HepG2 (cell line): Measurements from ENCODE around the gene PUDP. TPM values are rescaled to one million over a fixed set of nuclear protein-coding genes. Genes with fewer than 3 reads are reported as not detected.

ENCODE experiments used
- GLMP ChIP-seq: sonication (generic); formaldehyde crosslinking; IDR thresholded peaks from 2 replicates; pipeline ENCODE4 v1.9.0; 2021; ENCODE audit warnings: missing genetic modification reagents, mild to moderate bottlenecking, borderline replicate concordance
- PHF8 ChIP-seq: sonication (generic); formaldehyde crosslinking; IDR thresholded peaks from 2 replicates; pipeline ENCODE4 v1.5.0; 2020; ENCODE audit warnings: missing genetic modification reagents
- SMARCE1 ChIP-seq: fragments of 450-650 bp; IDR thresholded peaks from 2 replicates; pipeline ENCODE4 v1.6.1; 2017; ENCODE audit warnings: borderline replicate concordance
- UBTF ChIP-seq: sonication (generic); formaldehyde crosslinking; IDR thresholded peaks from 2 replicates; pipeline ENCODE4 v1.4.0; 2020; ENCODE audit warnings: mild to moderate bottlenecking, missing genetic modification reagents
- ZBTB33 ChIP-seq: sonication (generic); formaldehyde crosslinking; IDR thresholded peaks from 2 replicates; pipeline ENCODE4 v1.4.0; 2020; ENCODE audit warnings: missing genetic modification reagents
- polyA plus RNA-seq, 8 experiments: library from polyadenylated mRNA; depleted of rRNA in 3 of 8; stranded (reverse) in 7 of 8; unstranded in 1 of 8; fragments of >200 nt; fragmentation: Illumina TruSeq in 4 of 8; extraction: Trizol in 4 of 8; gene quantifications; 2 replicates each; pipeline versions ENCODE4 v1.2.1 to v1.2.3, GENCODE V29; 2011 to 2016; ENCODE audit warnings: low read depth in 4 of 8, missing spikeins in 1 of 8, mixed read lengths in 1 of 8; ENCODE audit not compliant: insufficient read depth in 1 of 8
- total RNA-seq, 5 experiments: library from RNA; depleted of rRNA; stranded (reverse); fragments of >200 nt; fragmentation: Illumina TruSeq; extraction: Trizol; gene quantifications; 2 replicates each; pipeline ENCODE4 v1.2.3, GENCODE V29; 2016; ENCODE audit warnings: low read depth in 1 of 5
- TF ChIP-seq, protein P1 (sequence below): sonication (generic); formaldehyde crosslinking; IDR thresholded peaks from 2 replicates; pipeline ENCODE4 v1.8.0; 2022; ENCODE audit warnings: missing genetic modification reagents, low read depth, mild to moderate bottlenecking, borderline replicate concordance
- TF ChIP-seq, protein P2 (sequence below): sonication (generic); formaldehyde crosslinking; IDR thresholded peaks from 2 replicates; pipeline ENCODE4 v1.8.1; 2023; ENCODE audit warnings: mild to moderate bottlenecking, inconsistent platforms, moderate library complexity, missing genetic modification reagents, borderline replicate concordance

The PUDP gene
- total and polyA plus RNA-seq, 2 of the 13 experiments (the other 11 are each of a cell fraction or from before 2014, with no cell fraction given) = 7.5 to 23.5 TPM

- TF ChIP-seq UBTF (CRISPR knock-in tag) (no peak), PHF8 (no peak), SMARCE1 (no peak), GLMP (CRISPR knock-in tag) (no peak), ZBTB33 (CRISPR knock-in tag) (no peak)
- TF ChIP-seq, protein P1, sequence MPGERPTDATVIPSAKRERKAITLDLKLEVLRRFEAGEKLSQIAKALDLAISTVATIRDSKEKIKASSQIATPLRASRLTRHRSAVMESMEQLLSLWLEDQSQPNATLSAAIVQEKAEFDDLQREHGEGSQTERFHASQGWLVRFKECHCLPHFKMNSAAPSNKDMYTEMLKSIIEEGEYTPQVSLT (CRISPR knock-in tag) = no peak
- TF ChIP-seq, protein P2, sequence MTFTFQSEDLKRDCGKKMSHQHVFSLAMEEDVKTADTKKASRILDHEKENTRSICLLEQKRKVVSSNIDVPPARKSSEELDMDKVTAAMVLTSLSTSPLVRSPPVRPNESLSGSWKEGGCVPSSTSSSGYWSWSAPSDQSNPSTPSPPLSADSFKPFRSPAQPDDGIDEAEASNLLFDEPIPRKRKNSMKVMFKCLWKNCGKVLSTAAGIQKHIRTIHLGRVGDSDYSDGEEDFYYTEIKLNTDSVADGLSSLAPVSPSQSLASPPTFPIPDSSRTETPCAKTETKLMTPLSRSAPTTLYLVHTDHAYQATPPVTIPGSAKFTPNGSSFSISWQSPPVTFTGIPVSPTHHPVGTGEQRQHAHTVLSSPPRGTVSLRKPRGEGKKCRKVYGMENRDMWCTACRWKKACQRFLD (CRISPR knock-in tag) = no peak
Observed at GRCh38 chrX:7065473-7065872, 82.5 kb downstream of the PUDP start (continued).
